CD4-positive, alpha-beta T cell treated with Interleukin-15 for 4 hours (primary cell): ENCODE data around the gene WIPI1.
A peak's percentile ranks its signal among the peaks of the same experiment; 100 is the strongest.
"Not testable (repeated sequence)": the region's sequence is repeated elsewhere in the genome, so short reads cannot be mapped to it uniquely, and the experiment has no call there.

Experiments used
- DNase-seq: peaks from one replicate; pipeline ENCODE4 v3.0.0-alpha.2; 2020; ENCODE audit warnings: low spot score

Gene WIPI1

DNA sequence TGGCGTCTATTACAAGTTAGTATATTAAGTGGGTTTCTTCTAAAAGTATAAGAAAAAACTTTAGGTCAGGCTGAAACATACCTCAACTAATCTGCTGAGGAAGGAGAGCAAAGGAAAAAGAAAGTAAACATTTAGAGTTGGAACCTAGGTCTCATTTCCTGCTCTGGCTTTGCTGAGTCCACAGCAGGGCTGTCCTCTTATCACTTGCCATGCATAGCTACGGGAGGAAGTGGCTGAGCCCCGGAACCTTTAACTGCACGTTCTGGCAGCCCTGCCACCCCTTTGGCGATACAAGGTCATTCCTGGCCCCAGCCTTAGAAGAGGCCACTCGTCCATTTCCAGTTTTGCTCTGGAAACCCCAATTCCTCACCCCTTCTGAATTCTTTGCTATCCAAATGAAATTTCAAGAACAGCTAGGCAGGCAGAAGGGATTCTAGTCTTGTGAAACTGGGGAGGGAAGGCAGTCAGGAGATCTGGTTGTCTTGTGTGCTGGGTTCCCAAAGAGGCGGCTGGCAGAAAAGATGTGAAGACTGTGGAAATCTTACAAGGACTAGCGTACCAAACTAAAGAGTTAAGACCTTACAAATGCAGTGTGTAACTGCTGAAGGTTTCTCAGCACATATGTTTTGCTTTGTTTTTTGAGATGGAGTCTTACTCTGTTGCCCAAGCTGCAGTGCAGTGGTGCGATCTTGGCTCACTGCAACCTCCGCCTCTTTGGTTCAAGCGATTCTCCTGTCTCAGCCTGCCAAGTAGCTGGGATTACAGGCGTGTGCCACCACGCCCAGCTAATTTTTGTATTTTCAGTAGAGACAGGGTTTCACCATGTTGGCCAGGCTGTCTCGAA is 19.1 kb downstream of the WIPI1 start:
- DNase-seq: peak; percentile 49

- DNase-seq: peak; percentile 88
Measured at GRCh38 chr17:68435876-68436842, 21.1 kb downstream of the WIPI1 start.

DNA sequence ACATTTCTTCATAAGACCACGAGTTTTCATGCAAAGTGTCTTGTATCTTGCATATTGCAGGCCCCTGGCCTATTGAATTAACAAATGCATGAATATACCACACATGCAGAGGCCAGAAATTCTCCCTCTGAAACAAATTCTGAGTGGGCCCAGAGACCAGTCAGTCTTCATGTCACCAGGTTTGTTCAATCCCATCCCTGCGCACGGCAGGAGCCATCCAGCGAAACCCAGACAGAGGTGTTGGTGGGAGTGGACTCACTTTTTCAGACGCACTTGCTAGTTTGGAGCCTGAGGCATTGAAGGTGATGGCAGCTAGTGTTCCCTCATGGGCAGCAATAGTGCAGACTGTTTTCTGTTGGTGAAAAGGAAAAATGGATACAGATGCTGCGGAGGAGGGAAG is 21.9 kb downstream of the WIPI1 start:
- DNase-seq: no peak

- DNase-seq: no peak
Measured at GRCh38 chr17:68433911-68434508, 23.3 kb downstream of the WIPI1 start.

DNA sequence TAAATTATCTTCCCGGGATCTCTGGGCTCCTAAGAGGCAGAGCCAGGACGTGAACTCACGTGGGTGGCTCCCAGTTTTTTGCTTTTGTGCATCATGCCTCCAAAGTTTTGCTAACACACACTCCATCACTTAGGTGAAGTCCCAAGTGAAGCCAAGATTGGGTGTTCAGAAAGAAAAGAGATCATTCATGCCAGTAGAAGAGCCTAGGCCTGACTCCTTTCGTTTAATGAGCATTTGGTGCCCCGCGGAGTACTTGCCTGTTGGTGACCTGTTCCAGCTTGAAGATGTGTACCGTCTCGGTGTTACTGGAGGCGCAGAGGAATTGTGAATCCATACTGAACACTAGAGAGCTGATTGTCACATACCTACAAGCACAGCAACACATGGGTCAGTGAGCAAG is 24.1 kb downstream of the WIPI1 start:
- no peak for DNase-seq

- no peak for DNase-seq
Measured at GRCh38 chr17:68432086-68432864, 25.0 kb downstream of the WIPI1 start.

- DNase-seq: peak; percentile 51
Measured at GRCh38 chr17:68431661-68432071, 25.6 kb downstream of the WIPI1 start.

DNA sequence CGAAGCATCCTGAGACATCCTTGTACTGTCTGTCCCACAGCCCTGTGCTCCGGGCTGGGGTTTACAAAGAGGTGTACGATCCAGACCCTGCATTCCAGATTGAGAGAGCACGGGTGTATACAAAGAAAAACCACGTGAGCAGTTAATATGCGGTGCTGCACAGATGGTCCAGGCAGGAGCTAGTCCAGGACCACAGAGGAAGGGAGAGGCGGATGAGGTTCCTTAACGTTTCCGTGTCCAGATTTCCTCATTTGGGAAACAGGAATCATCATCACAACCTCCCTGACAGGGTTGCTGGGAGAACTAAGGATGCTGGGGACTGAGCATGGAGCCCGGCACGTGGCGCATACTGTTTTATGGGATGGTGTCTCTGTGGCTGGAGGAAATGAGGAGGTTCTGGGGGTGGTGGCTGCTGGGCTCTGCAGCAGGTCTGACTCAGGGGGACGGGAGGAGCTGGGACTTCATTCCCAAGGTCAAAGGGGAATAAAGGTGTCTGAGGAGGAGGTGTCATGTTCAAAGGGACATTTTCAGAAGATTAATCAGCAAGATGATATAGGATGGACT is 26.2 kb downstream of the WIPI1 start:
- no peak for DNase-seq

- DNase-seq: no peak
Measured at GRCh38 chr17:68429881-68430280, 27.4 kb downstream of the WIPI1 start.

DNA sequence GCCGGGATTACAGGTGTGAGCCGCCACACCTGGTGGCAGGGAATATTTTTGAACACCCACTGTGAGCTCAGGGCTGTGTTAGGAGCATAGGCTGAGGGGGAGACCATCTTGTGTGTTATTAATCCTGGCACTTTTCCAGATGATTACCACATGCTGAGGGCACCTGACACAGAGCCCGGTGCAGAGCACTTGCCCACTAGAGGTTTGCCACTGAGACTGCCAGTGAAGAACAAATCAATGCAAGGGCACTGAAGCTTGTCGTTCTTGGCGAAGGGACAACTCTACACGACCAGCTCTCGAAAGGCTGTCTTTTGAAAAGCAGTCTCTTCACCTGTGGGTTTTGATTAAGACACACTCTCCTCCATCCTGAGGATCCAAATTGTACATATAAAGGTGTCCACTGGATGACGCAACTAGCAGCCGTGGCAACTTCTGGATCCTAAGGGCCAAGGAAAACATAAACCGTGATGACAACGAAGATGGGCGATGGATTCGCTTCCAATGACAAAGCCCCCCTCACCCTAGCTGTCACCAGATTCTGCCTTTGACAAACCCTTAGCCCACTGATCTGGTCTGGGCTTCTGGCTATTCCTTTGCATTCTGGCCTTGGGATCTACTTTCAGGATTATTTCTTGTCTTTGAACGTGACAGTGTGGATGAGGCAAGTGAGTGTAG is 28.7 kb downstream of the WIPI1 start:
- DNase-seq: no peak

GRCh38 chr17:68427575-68427974 is 29.7 kb downstream of the WIPI1 start:
- DNase-seq: no peak

DNA sequence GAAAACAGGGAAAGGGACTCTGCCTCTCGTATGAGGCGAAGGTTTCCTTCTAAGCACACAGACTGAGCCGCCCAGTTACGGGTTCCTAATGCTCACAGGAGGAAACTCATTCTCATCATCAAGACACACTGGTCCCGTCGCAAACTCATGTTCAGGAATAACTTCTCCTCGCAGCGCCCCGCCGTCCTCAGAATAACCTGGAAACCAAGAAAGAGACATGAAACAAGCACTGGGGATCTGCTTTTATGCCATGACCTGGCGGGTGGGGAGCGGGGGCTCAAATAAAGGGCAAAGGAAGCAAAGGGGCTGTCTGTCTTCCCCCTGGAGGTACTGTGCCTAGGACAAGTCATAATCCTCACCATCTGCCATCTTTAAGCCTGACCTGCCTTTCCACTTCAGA is 31.3 kb downstream of the WIPI1 start:
- DNase-seq: no peak

GRCh38 chr17:68424861-68425260 is 32.4 kb downstream of the WIPI1 start:
- no peak for DNase-seq

GRCh38 chr17:68424203-68424602 is 33.1 kb downstream of the WIPI1 start:
- no peak for DNase-seq

DNA sequence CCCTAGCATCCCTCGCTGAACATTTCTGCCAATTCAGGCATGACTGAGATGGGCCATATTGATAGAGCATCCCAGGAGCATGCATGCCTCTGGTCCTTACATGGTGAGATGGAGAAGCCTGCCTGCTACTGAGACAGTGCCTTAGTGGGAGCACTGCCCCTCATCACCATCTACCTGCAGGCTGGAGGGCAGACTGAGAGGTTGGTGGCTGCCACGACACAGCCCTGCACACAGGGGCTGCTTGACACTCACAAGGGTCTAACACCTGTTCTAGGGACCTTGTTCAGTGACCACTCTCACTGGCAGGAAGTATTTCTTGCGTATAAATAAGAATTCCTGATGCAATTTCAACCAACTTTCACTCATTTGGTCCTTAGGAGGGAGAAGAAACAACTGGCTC is 34.0 kb downstream of the WIPI1 start:
- no peak for DNase-seq

- no peak for DNase-seq
Measured at GRCh38 chr17:68422821-68423220, 34.5 kb downstream of the WIPI1 start.

DNA sequence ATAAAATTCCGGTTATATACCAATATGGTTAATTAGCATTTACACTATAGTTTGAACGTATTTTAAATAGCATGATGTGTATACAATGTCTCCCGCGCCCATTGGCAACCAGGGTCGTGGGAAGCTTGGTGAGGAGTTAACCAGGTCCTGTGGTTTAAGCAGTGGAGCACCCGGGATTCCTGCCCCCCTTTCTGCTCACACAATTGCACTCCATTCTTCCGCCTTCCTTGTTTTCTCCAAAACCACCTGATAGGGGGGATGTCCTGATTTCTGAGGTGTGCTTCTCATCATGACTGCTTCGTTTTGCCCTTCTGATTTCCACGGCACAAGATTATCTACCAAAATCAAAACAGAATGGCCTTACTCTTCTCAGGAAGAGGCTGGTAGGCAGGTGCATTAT is 35.8 kb downstream of the WIPI1 start:
- DNase-seq: no peak

- no peak for DNase-seq
Measured at GRCh38 chr17:68420065-68420464, 37.2 kb downstream of the WIPI1 start.

DNA sequence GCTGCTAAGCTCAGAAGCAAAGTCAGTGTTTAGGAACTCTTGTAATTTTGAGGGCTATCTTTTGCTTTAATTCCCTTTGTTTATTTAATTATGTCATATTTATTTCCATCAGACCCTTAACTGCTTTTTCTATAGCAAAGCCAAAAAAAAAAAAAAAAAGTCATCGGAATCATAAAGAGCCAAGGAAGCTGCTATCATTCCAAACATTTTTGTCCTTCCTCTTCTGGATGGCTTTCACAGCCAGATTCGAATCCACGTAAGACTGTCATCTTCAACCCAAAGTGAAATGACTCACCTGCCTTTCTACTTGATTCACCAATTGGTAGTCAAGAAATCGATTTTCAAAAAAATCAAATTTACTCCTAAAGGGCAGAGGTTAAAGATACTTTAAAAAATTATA is 38.4 kb downstream of the WIPI1 start:
- no peak for DNase-seq

DNA sequence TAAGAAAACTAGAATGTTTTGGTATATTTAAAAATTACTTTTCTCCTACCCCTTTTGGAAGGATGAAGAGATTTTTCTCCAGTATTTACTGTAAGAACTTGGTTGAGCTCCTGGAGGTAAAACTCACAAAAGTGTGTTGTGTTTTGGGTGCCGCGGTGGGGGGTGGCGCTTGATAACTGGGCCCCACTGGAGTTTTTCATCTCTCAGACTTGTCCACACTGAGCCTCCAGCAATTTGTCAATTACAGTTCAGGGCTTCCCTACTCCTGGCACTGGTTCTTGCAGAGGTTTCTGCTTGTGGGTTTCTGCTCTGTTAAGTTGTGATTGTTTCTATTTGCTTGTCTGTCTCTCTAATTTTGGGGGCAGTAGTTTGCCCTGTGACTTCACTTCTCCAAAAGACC is 40.0 kb downstream of the WIPI1 start:
- no peak for DNase-seq

DNA sequence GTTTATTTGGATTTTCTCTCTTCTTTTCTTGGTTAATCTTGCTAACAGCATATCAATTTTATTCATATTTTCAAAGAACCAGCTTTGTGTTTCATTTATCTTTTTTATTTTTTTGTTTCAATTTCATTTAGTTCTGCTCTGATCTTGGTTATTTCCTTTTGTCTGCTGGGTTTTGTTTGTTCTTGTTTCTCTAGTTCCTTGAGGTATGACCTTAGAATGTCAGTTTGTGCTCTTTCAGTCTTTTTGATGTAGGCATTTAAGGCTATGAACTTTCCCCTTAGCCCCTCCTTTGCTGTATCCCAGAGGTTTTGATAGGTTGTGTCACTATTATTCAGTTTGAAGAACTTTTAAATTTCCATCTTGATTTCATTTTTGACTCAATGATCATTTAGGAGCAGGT is 42.4 kb downstream of the WIPI1 start:
- DNase-seq: not testable (repeated sequence)
